GM06990 (cell line): Measurements from ENCODE around the gene DOLK.
"Not testable (repeated sequence)": the region's sequence is repeated elsewhere in the genome, so short reads cannot be mapped to it uniquely, and the experiment has no call there.

Experiments
- DNase-seq: peaks from one replicate; pipeline ENCODE4 v3.0.0-alpha.2; 2011; ENCODE audit not compliant: insufficient read length; ENCODE audit errors: extremely low read depth
- H3K27me3 ChIP-seq: replicated peaks from 2 replicates; pipeline ENCODE4 v1.6.0; 2011; ENCODE audit warnings: low read length; ENCODE audit not compliant: control insufficient read depth, insufficient read depth
- H3K36me3 ChIP-seq: 2 replicates; pipeline ENCODE4 v1.5.1; 2011; ENCODE audit warnings: low read length; ENCODE audit not compliant: control insufficient read depth, insufficient read depth
- H3K4me3 ChIP-seq: replicated peaks from 2 replicates; pipeline ENCODE4 v1.5.1; 2011; ENCODE audit warnings: low read depth, mild to moderate bottlenecking, control low read depth, low read length
- TF ChIP-seq, protein P1 (sequence below): IDR thresholded peaks from 2 replicates; pipeline ENCODE4 v1.5.1; 2011; ENCODE audit warnings: low read length, control low read depth, mild to moderate bottlenecking, inconsistent platforms; ENCODE audit not compliant: insufficient read depth, poor library complexity, severe bottlenecking

Gene DOLK

DNA sequence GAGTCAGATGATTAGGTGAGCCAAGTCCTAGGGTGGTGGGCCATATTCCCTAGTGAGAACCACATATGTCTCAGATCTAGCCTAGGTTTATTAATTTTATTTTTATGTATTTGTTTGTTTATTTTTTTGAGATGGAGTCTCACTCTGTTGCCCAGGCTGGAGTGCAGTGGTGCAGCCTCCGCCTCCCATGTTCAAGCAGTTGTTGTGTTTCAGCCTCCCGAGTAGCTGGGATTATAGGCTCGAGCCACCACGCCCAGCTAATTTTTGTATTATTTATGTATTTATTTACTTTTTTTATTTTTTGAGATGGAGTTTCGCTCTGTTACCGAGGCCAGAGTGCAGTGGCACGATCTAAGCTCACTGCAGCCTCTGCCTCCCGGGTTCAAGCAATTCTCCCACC, 36.1 kb upstream of the DOLK start:
- no peaks in the 10 kb centered on the region for H3K27me3 ChIP-seq
- DNase-seq = no peak
- H3K36me3 ChIP-seq = peaks cover 32% of the 10 kb centered on the region
- TF ChIP-seq, protein P1, sequence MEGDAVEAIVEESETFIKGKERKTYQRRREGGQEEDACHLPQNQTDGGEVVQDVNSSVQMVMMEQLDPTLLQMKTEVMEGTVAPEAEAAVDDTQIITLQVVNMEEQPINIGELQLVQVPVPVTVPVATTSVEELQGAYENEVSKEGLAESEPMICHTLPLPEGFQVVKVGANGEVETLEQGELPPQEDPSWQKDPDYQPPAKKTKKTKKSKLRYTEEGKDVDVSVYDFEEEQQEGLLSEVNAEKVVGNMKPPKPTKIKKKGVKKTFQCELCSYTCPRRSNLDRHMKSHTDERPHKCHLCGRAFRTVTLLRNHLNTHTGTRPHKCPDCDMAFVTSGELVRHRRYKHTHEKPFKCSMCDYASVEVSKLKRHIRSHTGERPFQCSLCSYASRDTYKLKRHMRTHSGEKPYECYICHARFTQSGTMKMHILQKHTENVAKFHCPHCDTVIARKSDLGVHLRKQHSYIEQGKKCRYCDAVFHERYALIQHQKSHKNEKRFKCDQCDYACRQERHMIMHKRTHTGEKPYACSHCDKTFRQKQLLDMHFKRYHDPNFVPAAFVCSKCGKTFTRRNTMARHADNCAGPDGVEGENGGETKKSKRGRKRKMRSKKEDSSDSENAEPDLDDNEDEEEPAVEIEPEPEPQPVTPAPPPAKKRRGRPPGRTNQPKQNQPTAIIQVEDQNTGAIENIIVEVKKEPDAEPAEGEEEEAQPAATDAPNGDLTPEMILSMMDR = no peak
- no peak overlapping the region for H3K4me3 ChIP-seq

DNA sequence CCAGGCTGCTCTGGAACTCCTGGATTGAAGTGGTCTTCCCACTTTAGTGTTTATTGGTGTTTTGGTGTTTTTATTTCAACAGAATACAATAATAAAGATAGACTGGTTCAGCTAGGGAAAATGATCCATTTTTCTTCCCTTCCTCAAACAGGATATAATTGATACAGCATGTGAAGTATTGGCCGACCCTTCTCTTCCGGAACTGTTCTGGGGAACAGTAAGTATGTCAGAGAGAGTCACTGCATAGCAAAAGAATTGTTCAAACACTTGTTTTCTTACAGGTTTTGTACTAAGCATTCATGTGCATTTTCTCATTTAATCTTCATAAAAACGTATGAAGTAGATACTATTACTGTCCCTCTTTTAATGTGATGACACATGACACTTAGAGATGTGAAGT, 31.7 kb upstream of the DOLK start:
- peaks cover 27% of the 10 kb centered on the region for H3K36me3 ChIP-seq
- no peak overlapping the region for H3K4me3 ChIP-seq
- no peaks in the 10 kb centered on the region for H3K27me3 ChIP-seq
- no peak for DNase-seq
- TF ChIP-seq, protein P1 = no peak

DNA sequence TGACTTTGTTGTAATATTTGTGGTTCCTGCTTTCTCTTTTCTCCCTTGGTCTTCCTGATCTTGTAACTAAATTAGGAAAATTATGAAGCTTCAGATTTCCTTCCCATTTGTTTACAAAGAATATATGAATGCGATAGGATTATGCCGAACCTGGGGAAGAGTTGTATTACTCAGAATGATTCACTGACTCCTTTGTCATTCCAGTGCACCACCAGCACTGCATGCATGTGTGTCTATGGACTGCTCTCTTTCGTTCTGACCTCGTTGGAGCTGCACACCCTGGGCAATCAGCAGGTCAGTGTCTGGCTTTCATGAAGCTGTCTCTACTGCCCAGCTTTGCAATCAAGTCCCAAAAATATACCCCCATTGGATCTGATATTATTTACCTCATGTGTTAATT, 25.6 kb upstream of the DOLK start:
- H3K4me3 ChIP-seq = no peak overlapping the region
- H3K27me3 ChIP-seq = no peaks in the 10 kb centered on the region
- DNase-seq = no peak
- peaks cover 15% of the 10 kb centered on the region for H3K36me3 ChIP-seq
- TF ChIP-seq, protein P1 = no peak

DNA sequence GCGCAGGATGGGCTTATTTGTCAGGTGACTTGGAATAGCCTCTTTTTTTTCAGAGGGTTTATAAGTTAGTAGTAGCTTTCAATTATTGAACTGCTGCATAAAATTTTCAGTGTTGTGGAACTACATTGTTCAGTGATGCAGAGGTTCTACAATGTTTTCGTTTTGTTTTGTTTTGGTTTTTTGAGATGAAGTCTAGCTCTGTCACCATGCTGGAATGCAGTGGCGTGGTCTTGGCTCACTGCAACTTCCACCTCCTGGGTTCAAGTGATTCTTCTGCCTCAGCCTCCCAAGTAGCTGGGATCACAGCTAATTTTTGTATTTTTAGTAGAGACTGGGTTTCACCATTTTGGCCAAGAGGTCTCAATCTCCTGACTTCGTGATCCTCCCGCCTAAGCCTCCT, 22.1 kb upstream of the DOLK start:
- TF ChIP-seq, protein P1 = no peak
- H3K36me3 ChIP-seq = peaks cover 8% of the 10 kb centered on the region
- DNase-seq = no peak

DNA sequence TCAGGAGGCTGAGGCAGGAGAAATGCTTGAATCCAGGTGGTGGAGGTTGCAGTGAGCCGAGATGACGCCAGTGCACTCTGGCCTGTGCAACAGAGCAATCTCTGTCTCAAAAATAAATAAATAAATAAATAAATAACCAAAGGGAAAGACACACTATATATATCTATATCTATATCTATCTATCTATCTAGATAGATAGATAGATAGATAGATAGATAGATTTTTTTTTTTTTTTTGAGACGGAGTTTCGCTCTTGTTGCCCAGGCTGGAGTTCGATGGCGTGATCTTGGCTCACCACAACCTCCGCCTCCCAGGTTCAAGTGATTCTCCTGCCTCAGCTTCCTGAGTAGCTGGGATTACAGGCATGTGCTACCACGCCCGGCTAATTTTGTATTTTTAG, 14.0 kb upstream of the DOLK start:
- H3K27me3 ChIP-seq, DNase-seq, H3K4me3 ChIP-seq, H3K36me3 ChIP-seq: not testable (repeated sequence)

More for the DNA sequence above, 22.1 kb upstream of the DOLK start:
- H3K27me3 ChIP-seq = no peaks in the 10 kb centered on the region
- H3K4me3 ChIP-seq = no peak overlapping the region

DNA sequence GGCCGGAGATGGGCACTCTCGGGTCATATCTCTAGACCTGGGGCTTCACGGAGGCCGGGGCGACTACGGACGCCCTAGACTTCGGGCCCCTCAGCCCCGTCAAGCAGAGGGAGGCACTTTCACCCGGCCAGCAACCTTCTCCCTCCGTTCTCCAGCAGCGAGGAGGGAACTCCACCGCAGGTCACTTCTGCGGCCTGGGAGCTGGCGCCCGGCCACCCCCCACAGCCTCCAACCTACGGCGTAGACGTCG, 201 bp downstream of the DOLK start:
- TF ChIP-seq, protein P1 = no peak
- Histone ChIP-seq H3K4me3 (peak overlapping the region; percentile 79), H3K27me3 (no peaks in the 10 kb centered on the region), H3K36me3 (peaks cover 7% of the 10 kb centered on the region)
- DNase-seq = no peak
